ENCODE results near the gene OR10H1. TPM values are rescaled to one million over a fixed set of nuclear protein-coding genes. Genes with fewer than 3 reads are reported as not detected.

Gene OR10H1
- total RNA-seq, result not detected

- Histone ChIP-seq H3K9me3 (no peaks in the 10 kb centered on the region), H3K27ac (no peak within 1 kb of the TSS), H3K27me3 (no peaks in the 10 kb centered on the region), H3K4me3 (no peak within 1 kb of the TSS), H3K36me3 (no peaks in the 10 kb centered on the region), H3K4me1 (no peaks in the 10 kb centered on the region)
- TF ChIP-seq POLR2A (IDR thresholded peaks at IDR 0.05), result no peak
- no peak for TF ChIP-seq CTCF (IDR thresholded peaks at IDR 0.05)
- DNase-seq, result no peak
Measured at GRCh38 chr19:15815306-15815705, at the start of gene OR10H1. Gene OR10H1, minus strand, starts transcription at chr19:15815664. Its CDS starts 7,627 bp downstream, at chr19:15808037.

- H3K36me3 ChIP-seq, result no peaks in the 10 kb centered on the region
- H3K4me1 ChIP-seq, result no peaks in the 10 kb centered on the region
- H3K9me3 ChIP-seq, result no peaks in the 10 kb centered on the region
- TF ChIP-seq CTCF (IDR thresholded peaks at IDR 0.05) (no peak), POLR2A (IDR thresholded peaks at IDR 0.05) (no peak)
- no peak overlapping the region for H3K4me3 ChIP-seq
- H3K27me3 ChIP-seq, result no peaks in the 10 kb centered on the region
- no peak for DNase-seq
- H3K27ac ChIP-seq, result no peak overlapping the region
Measured at GRCh38 chr19:15864824-15865223, 49.4 kb upstream of the OR10H1 start.

GRCh38 chr19:15863272-15863671, 47.8 kb upstream of the OR10H1 start:
- Histone ChIP-seq H3K27me3 (no peaks in the 10 kb centered on the region), H3K4me3 (no peak overlapping the region), H3K27ac (no peak overlapping the region), H3K4me1 (no peaks in the 10 kb centered on the region), H3K9me3 (no peaks in the 10 kb centered on the region), H3K36me3 (no peaks in the 10 kb centered on the region)
- TF ChIP-seq CTCF (IDR thresholded peaks at IDR 0.05) (no peak), POLR2A (IDR thresholded peaks at IDR 0.05) (no peak)
- DNase-seq, result no peak

- H3K36me3 ChIP-seq, result no peaks in the 10 kb centered on the region
- H3K27ac ChIP-seq, result no peak overlapping the region
- H3K4me3 ChIP-seq, result no peak overlapping the region
- DNase-seq, result no peak
- H3K27me3 ChIP-seq, result no peaks in the 10 kb centered on the region
- no peaks in the 10 kb centered on the region for H3K4me1 ChIP-seq
- H3K9me3 ChIP-seq, result no peaks in the 10 kb centered on the region
- TF ChIP-seq CTCF (IDR thresholded peaks at IDR 0.05) (no peak), POLR2A (IDR thresholded peaks at IDR 0.05) (no peak)
Measured at GRCh38 chr19:15862444-15862843, 47.0 kb upstream of the OR10H1 start.

GRCh38 chr19:15860522-15860921, 45.1 kb upstream of the OR10H1 start:
- H3K27me3 ChIP-seq, result no peaks in the 10 kb centered on the region
- H3K4me1 ChIP-seq, result no peaks in the 10 kb centered on the region
- no peak overlapping the region for H3K4me3 ChIP-seq
- H3K9me3 ChIP-seq, result no peaks in the 10 kb centered on the region
- H3K27ac ChIP-seq, result no peak overlapping the region
- DNase-seq, result no peak
- no peaks in the 10 kb centered on the region for H3K36me3 ChIP-seq
- no peak for TF ChIP-seq POLR2A (IDR thresholded peaks at IDR 0.05)

GRCh38 chr19:15859187-15859586, 43.7 kb upstream of the OR10H1 start:
- TF ChIP-seq CTCF (IDR thresholded peaks at IDR 0.05), result no peak
- no peak for TF ChIP-seq POLR2A (IDR thresholded peaks at IDR 0.05)

More at GRCh38 chr19:15859187-15859586, 43.7 kb upstream of the OR10H1 start:
- no peak for DNase-seq
- Histone ChIP-seq H3K27me3 (no peaks in the 10 kb centered on the region), H3K36me3 (no peaks in the 10 kb centered on the region), H3K4me3 (no peak overlapping the region), H3K27ac (no peak overlapping the region), H3K9me3 (no peaks in the 10 kb centered on the region), H3K4me1 (no peaks in the 10 kb centered on the region)
